Measurements from ENCODE around the gene RRP1.

RRP1 gene

GRCh38 chr21:43801006-43801783 lies 11.8 kb downstream of the RRP1 start:
- DNase-seq (ENCODE audit: low read depth in 2 of 2), result no peak

- no peak for DNase-seq (ENCODE audit: low read depth in 2 of 2)
These were observed 13.4 kb downstream of the RRP1 start for GRCh38 chr21:43802713-43803313.

- no peak for DNase-seq (ENCODE audit: low read depth in 2 of 2)
These were observed 14.4 kb downstream of the RRP1 start for GRCh38 chr21:43803558-43804300.

GRCh38 chr21:43805275-43805800 lies 16.0 kb downstream of the RRP1 start:
- no peak for DNase-seq (ENCODE audit: low read depth in 2 of 2)

DNA sequence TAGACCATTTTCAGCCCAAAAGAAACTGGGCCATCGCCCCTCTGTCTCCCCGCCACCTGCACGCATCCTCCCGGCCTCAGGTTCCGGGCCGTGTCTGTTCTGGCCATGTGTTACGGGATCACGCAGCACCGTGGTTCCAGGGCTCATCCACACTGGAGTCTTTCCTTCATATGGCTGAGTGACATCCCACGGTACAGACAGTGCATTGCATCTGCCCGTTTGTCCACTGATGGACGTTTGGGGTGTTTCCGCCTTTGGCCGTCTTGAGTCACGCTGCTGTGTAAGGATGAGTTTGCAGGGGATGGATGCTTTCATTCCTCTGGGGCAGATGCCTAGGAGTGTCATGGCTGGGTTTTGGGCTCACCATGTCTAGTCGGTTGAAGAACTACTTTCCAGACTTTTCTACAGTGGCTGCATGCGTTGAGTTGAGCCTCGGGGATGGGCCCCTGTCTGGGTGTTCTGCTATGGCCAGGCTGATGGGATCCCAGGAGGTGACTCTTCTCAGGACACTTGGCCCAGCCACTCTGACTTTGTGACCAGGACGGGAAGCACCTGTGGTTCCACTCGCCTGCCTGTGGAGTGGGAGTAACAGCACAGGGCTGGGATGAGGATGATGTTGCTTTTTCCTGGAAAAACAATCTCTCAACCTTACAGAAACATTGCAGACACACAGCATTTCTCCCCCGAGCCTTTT lies 16.8 kb downstream of the RRP1 start:
- DNase-seq (ENCODE audit: low read depth in 2 of 2), result no peak

- no peak for DNase-seq (ENCODE audit: low read depth in 2 of 2)
These were observed 19.0 kb downstream of the RRP1 start for GRCh38 chr21:43808367-43808766.

- DNase-seq (ENCODE audit: low read depth in 2 of 2), result no peak
These were observed 19.5 kb downstream of the RRP1 start for GRCh38 chr21:43808832-43809251.

GRCh38 chr21:43809346-43809799 lies 20.0 kb downstream of the RRP1 start:
- DNase-seq (ENCODE audit: low read depth in 2 of 2), result no peak

GRCh38 chr21:43809853-43810504 lies 20.6 kb downstream of the RRP1 start:
- DNase-seq (ENCODE audit: low read depth in 2 of 2), result no peak

GRCh38 chr21:43810505-43811261 lies 21.3 kb downstream of the RRP1 start:
- DNase-seq (ENCODE audit: low read depth in 2 of 2), result peak; percentile 84 to 93

DNA sequence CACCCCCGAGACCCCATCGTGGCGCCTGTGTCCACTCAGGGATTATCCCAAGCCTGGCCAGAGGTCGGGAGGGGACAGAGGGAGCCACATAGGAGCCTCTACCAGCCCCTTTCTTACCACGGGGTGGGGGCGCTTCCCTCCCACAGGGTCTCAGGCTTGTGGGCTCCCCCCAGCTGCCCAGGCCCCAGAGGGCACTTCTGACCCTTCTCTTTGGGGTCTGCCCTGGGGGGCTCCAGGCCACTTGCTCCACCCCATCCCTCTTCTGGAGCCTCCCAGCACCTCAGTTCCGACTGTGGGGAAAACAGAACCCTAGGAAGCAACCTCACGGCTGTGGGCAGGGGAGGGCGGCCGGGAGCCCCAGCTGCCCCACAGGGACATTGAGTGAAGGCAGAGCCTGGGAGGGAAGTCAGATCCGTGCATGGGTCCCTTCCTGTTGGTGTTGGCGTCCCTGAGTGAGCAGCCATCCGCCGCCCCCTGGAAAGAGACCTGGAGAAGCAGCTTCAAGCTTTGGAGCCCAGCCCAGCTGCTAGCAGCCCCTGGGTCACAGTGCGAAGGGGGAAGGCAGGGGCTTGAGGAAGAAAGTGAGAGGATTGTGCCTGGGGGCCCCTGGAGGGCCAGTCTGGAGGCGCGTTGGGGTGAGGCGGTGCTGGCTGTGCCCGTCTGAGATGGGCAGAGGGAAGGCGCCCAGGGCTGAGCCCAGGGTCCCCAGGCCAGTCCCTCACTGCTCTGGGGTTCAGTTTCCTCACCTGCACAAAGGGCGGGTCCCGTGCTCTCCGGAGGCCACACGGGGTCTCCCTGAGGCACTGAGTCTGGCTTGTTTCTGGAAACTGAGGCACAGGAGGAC lies 22.1 kb downstream of the RRP1 start:
- DNase-seq (ENCODE audit: low read depth in 2 of 2), result no peak

DNA sequence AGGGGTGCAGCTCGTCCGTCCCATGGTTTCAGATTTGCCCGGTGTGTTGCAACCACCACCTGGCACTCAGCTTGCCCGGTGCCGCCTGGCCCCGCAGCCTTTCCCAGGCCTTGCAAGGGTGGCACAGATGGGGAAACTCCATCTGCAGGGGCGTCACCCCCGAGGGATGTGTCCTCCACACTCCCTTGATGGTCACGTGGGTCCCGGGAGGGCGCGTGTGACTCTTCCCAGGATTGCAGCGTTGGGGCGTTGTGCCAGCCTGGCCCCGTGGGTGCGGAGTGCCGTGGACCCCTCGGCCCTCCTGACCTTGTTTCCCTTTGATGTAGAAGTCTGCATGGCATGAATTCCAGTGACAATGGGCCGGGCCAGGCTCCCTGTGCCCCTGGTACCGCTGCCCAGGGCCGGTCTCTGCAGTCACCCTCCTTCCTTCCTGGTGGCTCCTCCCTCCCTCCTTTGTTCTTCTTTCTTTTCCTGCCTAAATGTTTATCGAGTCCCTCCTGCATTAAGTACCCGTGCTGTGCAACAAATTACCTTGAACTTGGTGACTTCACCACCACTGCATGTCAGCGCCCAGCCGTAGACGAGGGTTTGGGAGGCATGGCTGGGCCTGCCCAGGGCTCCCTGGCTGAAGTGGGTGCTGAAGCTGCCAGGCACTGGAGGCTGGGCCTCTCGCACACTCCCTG lies 22.9 kb downstream of the RRP1 start:
- DNase-seq (ENCODE audit: low read depth in 2 of 2), result no peak

DNA sequence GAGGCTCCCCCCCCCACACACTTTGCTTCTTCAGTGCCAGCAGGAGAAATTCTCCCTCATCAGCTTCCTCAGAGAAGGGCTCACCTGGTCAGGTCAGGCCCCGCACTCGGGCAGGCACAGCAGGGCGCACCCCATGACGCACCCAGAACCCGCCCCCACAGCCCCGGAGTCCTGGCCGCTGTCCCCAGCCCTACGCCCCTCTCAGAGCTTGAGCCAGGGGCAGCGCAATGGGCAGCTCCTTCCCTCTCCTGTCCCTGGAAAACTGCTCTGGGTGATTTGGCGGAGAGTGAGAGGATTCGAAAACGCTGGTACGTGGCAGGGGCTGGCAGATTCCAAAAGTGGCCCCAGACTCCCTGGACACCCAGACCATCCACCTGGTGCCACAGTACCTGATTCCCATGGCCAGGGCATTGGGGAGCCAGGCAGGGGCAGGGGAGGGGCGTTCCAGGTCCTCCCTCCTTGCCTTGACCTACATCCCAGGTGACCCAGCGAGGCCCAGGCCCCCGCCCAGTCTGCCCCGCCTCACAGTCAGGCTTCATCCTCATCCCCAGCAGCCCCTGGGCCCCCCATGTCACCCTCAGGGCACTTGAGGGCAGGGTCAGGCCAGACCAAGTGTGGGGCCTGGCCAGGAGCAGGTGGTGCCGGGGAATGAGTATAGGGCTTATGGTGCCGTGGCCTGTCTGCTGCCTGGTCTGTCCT lies 23.7 kb downstream of the RRP1 start:
- DNase-seq (ENCODE audit: low read depth in 2 of 2), result no peak

- no peak for DNase-seq (ENCODE audit: low read depth in 2 of 2)
These were observed 24.2 kb downstream of the RRP1 start for GRCh38 chr21:43813656-43813980.

- no peak for DNase-seq (ENCODE audit: low read depth in 2 of 2)
These were observed 25.1 kb downstream of the RRP1 start for GRCh38 chr21:43814215-43815106.

DNA sequence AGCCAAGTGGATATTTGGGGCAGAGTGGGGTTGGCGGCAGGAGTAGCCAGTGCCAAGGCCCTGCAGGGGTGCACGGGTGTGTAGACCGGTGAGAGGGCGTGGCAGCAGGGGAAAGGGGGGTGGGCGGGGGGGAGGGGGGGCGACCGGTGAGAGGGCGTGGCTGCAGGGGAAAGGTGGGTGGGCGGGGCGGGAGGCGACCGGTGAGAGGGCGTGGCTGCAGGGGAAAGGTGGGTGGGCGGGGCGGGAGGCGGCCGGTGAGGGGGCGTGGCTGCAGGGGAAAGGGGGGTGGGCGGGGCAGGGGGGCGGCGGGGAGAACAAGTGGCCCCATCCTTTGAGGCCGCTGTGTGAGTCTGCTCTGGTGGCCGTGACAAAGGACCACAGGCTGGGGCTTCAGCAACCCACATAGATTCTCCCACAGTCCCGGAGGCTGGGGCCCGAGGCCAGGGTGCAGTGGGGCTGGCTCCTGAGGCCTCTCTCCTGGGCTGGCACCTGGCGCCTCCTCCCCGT lies 25.8 kb downstream of the RRP1 start:
- no peak for DNase-seq (ENCODE audit: low read depth in 2 of 2)

GRCh38 chr21:43815991-43816390 lies 26.6 kb downstream of the RRP1 start:
- no peak for DNase-seq (ENCODE audit: low read depth in 2 of 2)
